ENCODE data around the gene GSK3B. TPM values are rescaled to one million over a fixed set of nuclear protein-coding genes. Genes with fewer than 3 reads are reported as not detected.
A peak's percentile ranks its signal among the peaks of the same experiment; 100 is the strongest.

Gene GSK3B
- total RNA-seq, 1 experiment from 2014 or later, result 56.6 TPM

GRCh38 chr3:120095979-120096426 lies 1.8 kb upstream of the GSK3B start:
- peak overlapping the region; percentile 81 for H3K4me3 ChIP-seq (ENCODE audit: low read depth, low read length, poor library complexity, severe bottlenecking)
- DNase-seq (ENCODE audit: low spot score), result peak; percentile 12
- H3K4me1 ChIP-seq (ENCODE audit: insufficient read depth, low read length, poor library complexity, severe bottlenecking), result peaks cover 7% of the 10 kb centered on the region
- BruUV-seq (replicated peaks), result TSS peak; percentile 72
- H3K36me3 ChIP-seq (ENCODE audit: insufficient read depth, low read length, poor library complexity, severe bottlenecking), result peaks cover 16% of the 10 kb centered on the region
- no peaks in the 10 kb centered on the region for H3K27me3 ChIP-seq (replicated peaks; ENCODE audit: insufficient read depth, low read depth, low read length, poor library complexity)
- ChIA-PET CTCF (interaction anchor here (0.6 to 1.1 kb wide), 3 partner anchors 204 to 461 kb away, joined by 3 to 12 read pairs (median 5); no protein-coding TSS in a partner anchor), POLR2A (ENCODE audit: low non-redundant PET) (interaction anchor here (0.6 to 0.7 kb wide), 3 partner anchors 27 to 177 kb away, joined by 3 to 4 read pairs (median 3); no protein-coding TSS in a partner anchor)
- no peaks in the 10 kb centered on the region for H3K9me3 ChIP-seq (ENCODE audit: low read depth, low read length, poor library complexity, severe bottlenecking)
- intact Hi-C loops (cut with micrococcal nuclease; ENCODE audit: unreplicated experiment), result loop anchor here (10.0 kb wide), 1 partner anchor 421 kb away; the partner anchor contains the start of gene COX17
- TF ChIP-seq CTCF (conservative IDR thresholded peaks at IDR 0.05; ENCODE audit: low read depth, low read length), result no peak
- TF ChIP-seq EZH2 (IDR thresholded peaks at IDR 0.05; ENCODE audit: borderline replicate concordance, low read depth, low read length, poor library complexity, severe bottlenecking), result no peak
- peak overlapping the region; percentile 99 for H3K27ac ChIP-seq (ENCODE audit: low read depth, low read length, poor library complexity, severe bottlenecking)

DNA sequence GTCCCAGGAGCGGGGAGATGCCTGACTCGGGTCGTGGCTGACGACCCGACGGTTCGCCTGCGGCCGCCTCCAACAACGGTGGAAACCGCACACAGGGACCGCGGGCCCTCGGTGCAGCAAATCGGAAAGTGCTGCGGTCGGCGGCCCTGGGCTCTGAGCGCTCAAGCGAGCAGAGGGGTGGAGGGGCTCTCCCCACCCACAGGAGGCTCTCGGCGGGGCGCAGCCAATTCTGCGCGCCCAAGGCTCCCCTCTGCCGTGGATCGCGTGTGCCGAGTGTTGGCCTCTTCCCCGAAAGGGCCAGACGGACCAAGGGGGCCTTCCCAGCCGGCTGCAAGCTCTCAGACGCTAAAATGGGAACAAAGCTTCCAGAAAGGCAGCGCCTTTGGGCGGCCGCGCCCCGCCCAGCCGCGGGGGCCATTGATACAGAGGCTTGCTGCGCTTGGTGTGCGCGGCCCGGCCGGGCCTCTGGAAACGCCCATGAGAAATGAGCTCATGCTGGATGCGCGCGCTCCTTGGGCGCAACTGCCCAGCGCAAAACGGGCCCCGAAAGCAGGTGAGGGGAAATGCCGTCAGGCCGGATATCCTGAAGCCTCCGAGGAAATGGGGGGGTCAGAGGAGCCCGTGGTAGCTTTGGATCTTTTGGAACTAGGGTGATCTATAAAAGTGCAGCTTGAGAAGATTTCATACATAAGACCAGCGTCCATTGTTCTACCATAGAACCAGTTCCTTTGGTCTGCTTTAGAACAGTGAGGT lies 1.2 kb upstream of the GSK3B start:
- TF ChIP-seq EZH2 (IDR thresholded peaks at IDR 0.05; ENCODE audit: borderline replicate concordance, low read depth, low read length, poor library complexity, severe bottlenecking), result no peak
- no peak for TF ChIP-seq CTCF (conservative IDR thresholded peaks at IDR 0.05; ENCODE audit: low read depth, low read length)
- Histone ChIP-seq H3K4me1 (ENCODE audit: insufficient read depth, low read length, poor library complexity, severe bottlenecking) (peaks cover 7% of the 10 kb centered on the region), H3K9me3 (ENCODE audit: low read depth, low read length, poor library complexity, severe bottlenecking) (no peaks in the 10 kb centered on the region), H3K27ac (ENCODE audit: low read depth, low read length, poor library complexity, severe bottlenecking) (peak overlapping the region; percentile 99), H3K36me3 (ENCODE audit: insufficient read depth, low read length, poor library complexity, severe bottlenecking) (peaks cover 11% of the 10 kb centered on the region), H3K4me3 (ENCODE audit: low read depth, low read length, poor library complexity, severe bottlenecking) (peak overlapping the region; percentile 81), H3K27me3 (replicated peaks; ENCODE audit: insufficient read depth, low read depth, low read length, poor library complexity) (no peaks in the 10 kb centered on the region)
- no TSS peak for BruUV-seq (replicated peaks)
- intact Hi-C loops (cut with micrococcal nuclease; ENCODE audit: unreplicated experiment), result loop anchor here (10.0 kb wide), 1 partner anchor 421 kb away; the partner anchor contains the start of gene COX17
- ChIA-PET POLR2A (ENCODE audit: low non-redundant PET) (interaction anchor here (0.6 to 0.7 kb wide), 4 partner anchors 26 to 676 kb away, joined by 3 to 5 read pairs (median 4); no protein-coding TSS in a partner anchor), CTCF (interaction anchor here (0.6 to 1.2 kb wide), 4 partner anchors 203 to 461 kb away, joined by 3 to 12 read pairs (median 4); no protein-coding TSS in a partner anchor)
- DNase-seq (ENCODE audit: low spot score), result peak; percentile 94

DNA sequence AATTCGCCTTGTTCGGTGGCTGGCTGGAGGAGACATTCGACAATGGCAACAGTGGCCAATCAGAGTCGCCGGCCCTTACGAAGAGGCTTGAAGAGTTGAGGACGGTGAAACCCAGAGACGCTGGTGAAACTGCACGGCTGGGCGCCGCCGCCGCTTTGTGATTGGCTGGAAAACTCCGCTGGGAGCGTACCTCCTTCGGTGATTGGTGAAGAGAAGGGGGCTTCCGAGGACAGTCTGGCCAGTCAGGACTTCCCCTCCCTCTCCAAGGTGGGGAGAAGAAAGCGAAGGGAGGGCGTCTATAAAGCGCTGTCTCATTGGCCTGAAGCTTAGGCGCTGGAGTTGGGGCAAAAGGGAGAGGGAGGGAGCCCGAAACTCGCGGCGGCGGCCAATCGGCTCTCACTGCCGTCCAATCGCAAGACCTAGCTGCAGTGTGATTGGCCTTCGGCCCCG lies 554 bp upstream of the GSK3B start:
- peak; percentile 100 for DNase-seq (ENCODE audit: low spot score)
- intact Hi-C loops (cut with micrococcal nuclease; ENCODE audit: unreplicated experiment), result loop anchor here (5.0 to 10.0 kb wide), 2 partner anchors 202 to 420 kb away; partner anchors contain the start of gene COX17
- BruUV-seq (replicated peaks), result no TSS peak
- CTCF ChIA-PET, result interaction anchor here (1.0 to 1.2 kb wide), 3 partner anchors 203 to 462 kb away, joined by 3 to 12 read pairs (median 5); no protein-coding TSS in a partner anchor
- POLR2A ChIA-PET (ENCODE audit: low non-redundant PET), result interaction anchor here (0.7 kb wide), 2 partner anchors 501 to 676 kb away, joined by 3 to 5 read pairs; partner anchors contain the start of gene NDUFB4
- H3K36me3 ChIP-seq (ENCODE audit: insufficient read depth, low read length, poor library complexity, severe bottlenecking), result peaks cover 10% of the 10 kb centered on the region
- peak overlapping the region; percentile 81 for H3K4me3 ChIP-seq (ENCODE audit: low read depth, low read length, poor library complexity, severe bottlenecking)
- H3K9me3 ChIP-seq (ENCODE audit: low read depth, low read length, poor library complexity, severe bottlenecking), result no peaks in the 10 kb centered on the region
- H3K4me1 ChIP-seq (ENCODE audit: insufficient read depth, low read length, poor library complexity, severe bottlenecking), result peaks cover 7% of the 10 kb centered on the region
- H3K27ac ChIP-seq (ENCODE audit: low read depth, low read length, poor library complexity, severe bottlenecking), result peak overlapping the region; percentile 99
- TF ChIP-seq EZH2 (IDR thresholded peaks at IDR 0.05; ENCODE audit: borderline replicate concordance, low read depth, low read length, poor library complexity, severe bottlenecking) (no peak), CTCF (conservative IDR thresholded peaks at IDR 0.05; ENCODE audit: low read depth, low read length) (no peak)
- H3K27me3 ChIP-seq (replicated peaks; ENCODE audit: insufficient read depth, low read depth, low read length, poor library complexity), result no peaks in the 10 kb centered on the region
